GM18508 (cell line): Measurements from ENCODE around the gene SHD.
"Not testable (repeated sequence)": the region's sequence is repeated elsewhere in the genome, so short reads cannot be mapped to it uniquely, and the experiment has no call there.

Experiments
- ATAC-seq: cut with Tn5 transposase; IDR thresholded peaks from one replicate; pipeline ENCODE4 v1.9.1; 2021; ENCODE audit warnings: moderate number of reproducible peaks; ENCODE audit not compliant: insufficient read depth, unreplicated experiment

SHD gene, protein sequence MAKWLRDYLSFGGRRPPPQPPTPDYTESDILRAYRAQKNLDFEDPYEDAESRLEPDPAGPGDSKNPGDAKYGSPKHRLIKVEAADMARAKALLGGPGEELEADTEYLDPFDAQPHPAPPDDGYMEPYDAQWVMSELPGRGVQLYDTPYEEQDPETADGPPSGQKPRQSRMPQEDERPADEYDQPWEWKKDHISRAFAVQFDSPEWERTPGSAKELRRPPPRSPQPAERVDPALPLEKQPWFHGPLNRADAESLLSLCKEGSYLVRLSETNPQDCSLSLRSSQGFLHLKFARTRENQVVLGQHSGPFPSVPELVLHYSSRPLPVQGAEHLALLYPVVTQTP

GRCh38 chr19:4278419-4279266 lies at the start of gene SHD:
Gene SHD (plus strand): TSS chr19:4279266. CDS start chr19:4280064, 798 bp downstream.
- no peak for ATAC-seq

DNA sequence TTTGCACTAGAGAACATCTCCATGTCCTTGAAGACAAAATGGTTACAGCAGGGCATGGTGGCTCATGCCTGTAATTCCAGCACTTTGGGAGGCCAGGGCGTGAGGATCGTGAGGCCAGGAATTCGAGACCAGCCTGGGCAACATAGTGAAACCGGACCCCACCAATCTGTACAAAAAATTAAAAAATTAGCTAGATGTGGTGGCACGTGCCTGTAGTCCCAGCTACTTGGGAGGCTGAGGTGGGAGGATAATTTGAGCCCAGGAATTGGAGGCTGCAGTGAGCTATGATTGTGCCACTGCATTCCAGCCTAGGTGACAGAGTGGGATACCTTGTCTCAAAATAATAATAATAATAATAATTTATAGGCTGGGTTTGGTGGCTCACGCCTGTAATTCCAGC lies 48.8 kb upstream of the SHD start:
- not testable (repeated sequence) for ATAC-seq

DNA sequence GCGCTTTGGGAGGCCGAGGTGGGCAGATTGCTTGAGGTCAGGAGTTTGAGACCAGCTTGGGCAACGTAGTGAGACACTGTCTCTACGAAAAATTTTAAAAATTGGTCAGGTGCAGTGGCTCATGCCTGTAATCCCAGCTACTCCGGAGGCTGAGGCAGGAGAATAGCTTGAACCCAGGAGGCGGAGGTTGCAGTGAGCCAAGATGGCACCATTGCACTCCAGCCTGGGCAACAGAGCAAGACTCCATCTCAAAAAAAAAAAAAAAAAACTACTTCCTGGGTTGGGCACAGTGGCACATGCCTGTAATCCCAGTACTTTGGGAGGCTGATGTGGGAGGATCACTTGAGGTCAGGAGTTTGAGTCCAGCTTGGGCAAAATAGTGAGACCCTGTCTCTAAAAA lies 47.5 kb upstream of the SHD start:
- not testable (repeated sequence) for ATAC-seq

- ATAC-seq, result not testable (repeated sequence)
These were observed 46.9 kb upstream of the SHD start for GRCh38 chr19:4232139-4232538.

GRCh38 chr19:4232614-4233281 lies 46.3 kb upstream of the SHD start:
- no peak for ATAC-seq

GRCh38 chr19:4233282-4233853 lies 45.7 kb upstream of the SHD start:
- no peak for ATAC-seq

GRCh38 chr19:4234142-4234861 lies 44.8 kb upstream of the SHD start:
- no peak for ATAC-seq

GRCh38 chr19:4234862-4235201 lies 44.2 kb upstream of the SHD start:
- ATAC-seq, result no peak

DNA sequence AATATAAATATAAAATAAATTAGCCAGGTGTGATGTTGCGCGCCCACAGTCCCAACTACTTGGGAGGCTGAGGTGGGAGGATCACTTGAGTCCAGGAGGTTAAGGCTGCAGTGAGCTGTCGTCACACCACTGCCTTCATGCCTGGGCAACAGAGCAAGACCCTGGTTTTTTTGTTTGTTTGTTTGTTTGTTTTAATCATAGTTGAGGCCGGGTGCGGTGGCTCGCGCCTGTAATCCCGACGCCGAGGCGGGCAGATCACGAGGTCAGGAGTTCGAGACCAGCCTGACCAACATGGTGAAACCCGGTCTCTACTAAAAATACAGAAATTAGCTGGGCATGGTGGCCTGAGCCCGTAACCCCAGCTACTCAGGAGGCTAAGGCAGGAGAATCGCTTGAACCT lies 41.6 kb upstream of the SHD start:
- not testable (repeated sequence) for ATAC-seq

DNA sequence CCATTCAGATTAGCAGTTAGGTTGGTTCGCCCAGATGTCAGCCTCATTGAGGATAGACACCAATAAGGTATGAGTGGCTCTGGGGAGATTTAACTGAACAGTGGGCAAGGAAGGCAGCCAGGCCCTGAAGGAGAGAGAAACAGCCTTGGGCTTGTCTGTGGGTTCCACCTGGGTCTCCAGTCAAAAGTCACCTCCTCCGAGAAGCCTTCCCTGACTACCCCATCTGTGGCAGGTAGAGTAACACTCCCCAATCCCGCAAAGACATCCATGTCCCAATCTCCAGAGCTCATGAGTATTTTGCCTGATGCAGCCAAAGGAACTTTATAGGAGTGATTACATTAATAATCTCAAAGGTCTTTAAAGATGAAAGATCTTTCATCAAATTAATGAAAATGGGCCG lies 40.2 kb upstream of the SHD start:
- no peak for ATAC-seq

DNA sequence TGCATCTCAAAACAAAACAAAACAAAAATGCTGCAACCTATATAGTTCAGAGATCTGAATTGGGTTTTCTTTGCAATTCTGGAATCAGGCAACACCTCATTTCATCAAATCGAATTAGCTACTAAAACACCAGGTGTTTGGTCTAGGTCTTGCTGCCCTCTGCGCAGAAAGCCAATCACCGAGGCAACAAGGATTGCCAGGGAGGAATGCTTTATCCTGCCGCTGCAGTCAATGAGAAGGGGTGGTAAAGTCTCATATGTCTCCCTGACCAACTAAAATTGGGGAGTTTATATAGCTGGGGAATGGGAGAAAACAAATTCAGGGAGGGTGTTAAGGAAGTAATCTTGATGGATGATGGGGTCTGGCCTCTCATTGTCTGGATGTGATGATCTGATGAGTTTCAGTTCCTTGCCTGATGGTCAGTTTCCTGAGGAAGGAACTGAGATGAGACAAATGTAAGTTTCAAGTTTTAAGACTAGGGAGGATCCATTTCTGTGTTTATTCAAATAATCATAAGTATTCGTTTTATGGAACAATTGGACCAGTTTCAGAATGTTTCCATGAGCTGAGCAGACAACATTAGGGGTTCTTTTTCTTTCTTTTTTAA lies 37.1 kb upstream of the SHD start:
- no peak for ATAC-seq

- ATAC-seq, result not testable (repeated sequence)
These were observed 33.1 kb upstream of the SHD start for GRCh38 chr19:4245938-4246337.

DNA sequence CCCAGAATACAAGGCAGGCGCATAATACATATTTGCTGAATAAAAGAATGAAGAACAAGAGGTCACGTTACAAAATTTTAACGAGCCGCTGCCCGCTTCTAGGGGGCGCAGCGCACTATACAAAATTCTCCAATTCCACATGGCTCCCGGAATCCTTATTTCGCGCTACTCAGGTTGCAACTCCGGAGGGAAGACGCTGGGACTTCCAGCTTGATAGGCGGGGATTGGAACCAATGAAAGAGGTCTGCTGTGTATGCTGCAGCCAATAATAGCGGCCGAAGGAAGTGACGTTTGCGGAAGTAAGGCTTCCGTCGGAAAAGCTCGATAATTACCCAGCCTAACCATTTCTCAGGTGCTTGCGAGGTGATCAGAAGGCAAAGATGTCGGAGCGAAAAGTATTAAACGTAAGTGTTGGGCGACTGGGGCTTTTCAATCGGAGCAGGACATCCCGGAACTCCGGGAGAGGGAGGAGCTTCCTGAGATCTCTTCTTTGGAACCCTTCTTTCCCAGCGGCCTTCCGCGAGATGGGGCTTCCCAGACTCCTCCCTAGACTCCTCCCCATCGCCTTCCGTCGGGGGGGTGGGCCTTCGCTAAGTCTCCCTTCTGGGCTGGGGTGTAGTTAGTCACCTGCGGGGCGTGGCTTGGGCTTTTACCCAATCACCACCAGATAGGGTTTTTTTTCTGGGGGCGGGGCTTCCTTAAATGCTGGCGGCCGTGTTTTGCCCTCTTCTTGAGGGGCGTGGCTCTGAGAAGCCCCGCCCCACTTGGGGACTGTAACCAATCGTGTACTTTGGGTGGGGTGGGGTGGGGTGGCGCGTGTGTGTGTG lies 32.1 kb upstream of the SHD start, which contains the start of gene YJU2:
Gene YJU2, plus strand, starts transcription at position 314 of the 827 bp plus-strand sequence. Its CDS starts 67 bp downstream, at position 381.
- ATAC-seq, result peak; percentile 50

GRCh38 chr19:4256563-4256962 lies 22.5 kb upstream of the SHD start:
- no peak for ATAC-seq

- ATAC-seq, result no peak
These were observed 22.0 kb upstream of the SHD start for GRCh38 chr19:4257025-4257424.

DNA sequence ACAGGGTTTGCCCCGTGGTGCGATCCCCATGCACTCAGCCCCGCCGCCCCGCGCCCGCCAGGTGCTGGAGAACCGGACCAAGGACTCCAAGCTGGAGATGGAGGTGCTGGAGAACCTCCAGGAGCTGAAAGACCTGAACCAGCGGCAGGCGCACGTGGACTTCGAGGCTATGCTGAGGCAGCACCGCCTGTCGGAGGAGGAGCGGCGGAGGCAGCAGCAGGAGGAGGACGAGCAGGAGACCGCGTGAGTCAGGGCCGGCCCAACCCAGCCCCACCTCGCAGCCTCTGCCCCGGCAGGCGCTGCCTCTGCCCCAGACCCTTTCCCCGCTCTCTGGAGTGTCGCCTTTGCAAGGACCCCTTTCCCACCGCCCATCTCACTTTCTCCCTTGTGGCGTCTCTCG lies 20.9 kb upstream of the SHD start:
- no peak for ATAC-seq

- no peak for ATAC-seq
These were observed 18.4 kb upstream of the SHD start for GRCh38 chr19:4260613-4261191.

- ATAC-seq, result no peak
These were observed 14.3 kb upstream of the SHD start for GRCh38 chr19:4264812-4265211.
